SU-DHL-6 (cell line): ENCODE measurements around the gene CNTN4.

Experiments
- H2AFZ ChIP-seq: fragments of 200-600 bp; sonication (generic); 2 replicates; pipeline ENCODE4 v1.6.1; 2014; ENCODE audit warnings: low read depth, mild to moderate bottlenecking, moderate library complexity, mixed read lengths, antibody characterized with exemption, low read length; ENCODE audit not compliant: severe bottlenecking
- H3F3A ChIP-seq: fragments of 200-600 bp; shearing (Covaris generic); 2 replicates; pipeline ENCODE4 v1.6.0; 2016; ENCODE audit warnings: antibody characterized with exemption, mild to moderate bottlenecking; ENCODE audit not compliant: insufficient read depth
- H3K27ac ChIP-seq: fragments of 200-600 bp; sonication (generic); 2 replicates; pipeline ENCODE4 v1.5.1; 2016; ENCODE audit warnings: low read depth, mild to moderate bottlenecking, low read length, moderate library complexity, mixed read lengths
- H3K27me3 ChIP-seq: fragments of 200-600 bp; sonication (generic), shearing (Covaris generic); 2 replicates; pipeline ENCODE4 v1.6.0; 2014; ENCODE audit warnings: mild to moderate bottlenecking, low read length
- H3K36me3 ChIP-seq: fragments of 200-600 bp; sonication (generic); 2 replicates; pipeline ENCODE4 v1.6.1; 2014; ENCODE audit warnings: mild to moderate bottlenecking, low read length, mixed read lengths
- H3K4me2 ChIP-seq: fragments of 300-600, 200-600 bp; shearing (Covaris generic), sonication (generic); 2 replicates; pipeline ENCODE4 v1.6.0; 2014; ENCODE audit warnings: low read length, low read depth, mild to moderate bottlenecking; ENCODE audit not compliant: poor library complexity, severe bottlenecking
- H3K4me3 ChIP-seq: fragments of 200-600 bp; sonication (generic); 2 replicates; pipeline ENCODE4 v1.5.1; 2014; ENCODE audit warnings: antibody characterized with exemption, low read length, mild to moderate bottlenecking, mixed read lengths; ENCODE audit not compliant: insufficient read depth, poor library complexity, severe bottlenecking
- H3K79me2 ChIP-seq: fragments of 200-600 bp; sonication (generic); 2 replicates; pipeline ENCODE4 v1.6.1; 2014; ENCODE audit warnings: mild to moderate bottlenecking, low read length, moderate library complexity; ENCODE audit not compliant: insufficient read depth
- H3K9ac ChIP-seq: fragments of 200-600 bp; sonication (generic); 2 replicates; pipeline ENCODE4 v1.7.0; 2014; ENCODE audit warnings: mild to moderate bottlenecking, low read length
- H3K9me2 ChIP-seq: fragments of 200-600 bp; sonication (generic); replicated peaks from 2 replicates; pipeline ENCODE4 v1.6.1; 2014; ENCODE audit warnings: low read length; ENCODE audit not compliant: insufficient read depth
- H3K9me3 ChIP-seq: fragments of 200-600 bp; sonication (generic); 2 replicates; pipeline ENCODE4 v1.6.1; 2014; ENCODE audit warnings: low read length, mixed read lengths; ENCODE audit not compliant: insufficient read depth
- H4K20me1 ChIP-seq: fragments of 200-600 bp; sonication (generic); 2 replicates; pipeline ENCODE4 v1.6.1; 2014; ENCODE audit warnings: low read depth, mild to moderate bottlenecking, antibody characterized with exemption, low read length, moderate library complexity, mixed read lengths
- CTCF ChIP-seq: fragments of 200-600 bp; sonication (generic); IDR thresholded peaks from one replicate; pipeline ENCODE4 v1.5.1; 2017; ENCODE audit warnings: antibody characterized with exemption, mild to moderate bottlenecking, low read length, moderate library complexity; ENCODE audit not compliant: insufficient read depth, poor library complexity, severe bottlenecking
- EZH2phosphoT487 ChIP-seq: fragments of 200-600 bp; sonication (generic), shearing (Covaris generic); conservative IDR thresholded peaks from 2 replicates; pipeline ENCODE4 v1.6.1; 2018; ENCODE audit warnings: mild to moderate bottlenecking, antibody characterized with exemption, low read length, moderate library complexity, mixed read lengths

The CNTN4 gene

GRCh38 chr3:2303566-2303965, 204.9 kb downstream of the CNTN4 start:
- Histone ChIP-seq H3K27me3 (no peaks in the 10 kb centered on the region), H3K79me2 (no peaks in the 10 kb centered on the region), H3K9ac (no peak overlapping the region), H3K36me3 (no peaks in the 10 kb centered on the region), H2AFZ (no peak overlapping the region), H3K4me2 (no peak overlapping the region), H3K4me3 (no peak overlapping the region), H3K9me2 (no peaks in the 10 kb centered on the region), H3K27ac (no peak overlapping the region), H3K9me3 (no peaks in the 10 kb centered on the region), H3F3A (no peaks in the 10 kb centered on the region), H4K20me1 (no peaks in the 10 kb centered on the region)
- TF ChIP-seq CTCF (no peak), EZH2phosphoT487 (no peak)

- TF ChIP-seq CTCF (no peak), EZH2phosphoT487 (no peak)
These were observed 212.4 kb downstream of the CNTN4 start for GRCh38 chr3:2311022-2311421.

GRCh38 chr3:2317521-2317920, 218.9 kb downstream of the CNTN4 start:
- H3K4me3 ChIP-seq: no peak overlapping the region
- H3K27ac ChIP-seq: no peak overlapping the region
- H2AFZ ChIP-seq: no peak overlapping the region
- H3K36me3 ChIP-seq: no peaks in the 10 kb centered on the region
- no peaks in the 10 kb centered on the region for H4K20me1 ChIP-seq
- no peak overlapping the region for H3K9ac ChIP-seq
- no peaks in the 10 kb centered on the region for H3K9me2 ChIP-seq
- no peak overlapping the region for H3K4me2 ChIP-seq
- no peaks in the 10 kb centered on the region for H3F3A ChIP-seq
- H3K79me2 ChIP-seq: no peaks in the 10 kb centered on the region
- no peaks in the 10 kb centered on the region for H3K9me3 ChIP-seq
- no peaks in the 10 kb centered on the region for H3K27me3 ChIP-seq
- TF ChIP-seq CTCF: no peak
- no peak for TF ChIP-seq EZH2phosphoT487

More at GRCh38 chr3:2311022-2311421, 212.4 kb downstream of the CNTN4 start:
- H3K36me3 ChIP-seq: no peaks in the 10 kb centered on the region
- no peaks in the 10 kb centered on the region for H4K20me1 ChIP-seq
- H3K79me2 ChIP-seq: no peaks in the 10 kb centered on the region
- no peaks in the 10 kb centered on the region for H3K27me3 ChIP-seq
- no peak overlapping the region for H3K9ac ChIP-seq
- H2AFZ ChIP-seq: no peak overlapping the region
- no peaks in the 10 kb centered on the region for H3K9me2 ChIP-seq
- no peak overlapping the region for H3K4me3 ChIP-seq
- H3K4me2 ChIP-seq: no peak overlapping the region
- H3K27ac ChIP-seq: no peak overlapping the region
- no peaks in the 10 kb centered on the region for H3F3A ChIP-seq
- H3K9me3 ChIP-seq: no peaks in the 10 kb centered on the region
